ENCODE measurements around the gene LRP1B.

Gene LRP1B

GRCh38 chr2:141641462-141641861 is 489.4 kb downstream of the LRP1B start:
- DNase-seq: no peak

- no peak for DNase-seq
Measured at GRCh38 chr2:141639809-141640208, 491.0 kb downstream of the LRP1B start.

DNA sequence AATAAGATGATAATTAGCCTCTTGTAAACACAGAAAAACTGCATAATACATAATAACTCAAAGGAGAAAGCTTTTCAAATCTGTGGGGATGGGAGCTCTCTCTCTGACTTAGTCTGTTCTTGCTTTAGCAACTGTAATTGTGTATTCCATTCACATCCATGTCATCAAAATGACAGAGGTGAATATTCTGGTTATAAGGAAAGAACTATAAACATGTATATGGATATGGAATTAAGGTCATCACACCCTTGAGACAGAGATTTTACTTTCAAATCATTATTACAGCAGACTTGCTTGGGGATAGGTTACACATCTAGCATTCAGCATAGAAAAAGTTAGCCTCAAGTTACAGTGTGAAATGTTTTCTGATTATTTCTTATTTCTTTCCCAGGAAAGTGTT is 497.7 kb downstream of the LRP1B start:
- DNase-seq: no peak

DNA sequence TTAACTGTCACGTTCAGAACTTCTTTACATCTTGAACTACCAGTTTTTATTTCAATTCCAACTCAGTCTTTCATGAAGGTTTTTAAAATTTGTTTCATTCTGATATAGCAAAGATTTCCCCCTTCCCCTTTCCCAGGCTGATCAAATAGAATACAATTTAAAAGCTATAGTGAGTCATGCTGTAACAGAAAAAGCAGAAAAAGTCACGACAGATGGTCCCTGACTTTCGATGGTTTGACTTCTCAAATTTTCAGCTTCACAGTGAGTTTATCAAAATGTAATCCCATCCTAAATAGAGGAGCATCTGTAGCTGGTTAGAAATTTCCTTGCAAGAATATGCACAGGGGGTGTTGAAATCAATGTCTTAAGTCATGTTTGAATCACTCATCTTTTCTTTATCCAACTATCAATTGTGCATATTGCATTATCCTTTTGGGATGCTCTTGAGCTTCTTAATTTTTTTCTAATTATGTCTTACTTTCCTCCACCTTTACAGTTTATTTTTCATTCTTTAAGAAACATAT is 500.3 kb downstream of the LRP1B start:
- no peak for DNase-seq

GRCh38 chr2:141620372-141620771 is 510.4 kb downstream of the LRP1B start:
- no peak for DNase-seq

- DNase-seq: no peak
Measured at GRCh38 chr2:141618457-141618856, 512.4 kb downstream of the LRP1B start.

GRCh38 chr2:141611981-141612380 is 518.8 kb downstream of the LRP1B start:
- no peak for DNase-seq

- DNase-seq: no peak
Measured at GRCh38 chr2:141611176-141611571, 519.6 kb downstream of the LRP1B start.

DNA sequence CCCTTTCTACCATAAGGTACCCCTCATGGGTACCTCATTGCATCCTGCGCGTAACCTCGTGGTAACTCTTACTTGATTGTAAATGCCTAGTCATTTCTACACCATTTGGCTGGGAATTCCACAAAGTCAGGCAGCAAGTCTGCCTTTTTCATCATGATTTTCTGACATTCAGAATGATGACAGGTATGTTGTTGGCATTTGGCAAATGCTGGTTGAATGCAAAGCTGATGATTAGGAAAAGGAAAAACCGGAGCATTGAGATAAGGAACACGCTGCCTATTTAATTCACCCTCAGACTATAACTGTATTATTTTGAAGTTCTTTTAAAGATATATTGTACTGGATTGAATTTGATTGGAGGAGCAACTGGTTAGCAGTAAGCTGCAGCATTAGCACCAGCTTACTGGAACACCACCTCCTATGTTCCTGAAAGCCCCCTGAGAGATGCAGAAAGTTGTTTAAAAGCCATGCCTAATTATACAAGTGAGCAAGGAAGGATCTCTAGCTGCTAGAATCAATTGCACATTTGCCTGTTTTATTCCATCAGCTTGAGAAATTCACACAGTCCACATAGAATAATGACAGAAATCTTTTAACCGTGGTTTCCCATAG is 520.1 kb downstream of the LRP1B start:
- DNase-seq: no peak

GRCh38 chr2:141605163-141605562 is 525.7 kb downstream of the LRP1B start:
- DNase-seq: no peak

DNA sequence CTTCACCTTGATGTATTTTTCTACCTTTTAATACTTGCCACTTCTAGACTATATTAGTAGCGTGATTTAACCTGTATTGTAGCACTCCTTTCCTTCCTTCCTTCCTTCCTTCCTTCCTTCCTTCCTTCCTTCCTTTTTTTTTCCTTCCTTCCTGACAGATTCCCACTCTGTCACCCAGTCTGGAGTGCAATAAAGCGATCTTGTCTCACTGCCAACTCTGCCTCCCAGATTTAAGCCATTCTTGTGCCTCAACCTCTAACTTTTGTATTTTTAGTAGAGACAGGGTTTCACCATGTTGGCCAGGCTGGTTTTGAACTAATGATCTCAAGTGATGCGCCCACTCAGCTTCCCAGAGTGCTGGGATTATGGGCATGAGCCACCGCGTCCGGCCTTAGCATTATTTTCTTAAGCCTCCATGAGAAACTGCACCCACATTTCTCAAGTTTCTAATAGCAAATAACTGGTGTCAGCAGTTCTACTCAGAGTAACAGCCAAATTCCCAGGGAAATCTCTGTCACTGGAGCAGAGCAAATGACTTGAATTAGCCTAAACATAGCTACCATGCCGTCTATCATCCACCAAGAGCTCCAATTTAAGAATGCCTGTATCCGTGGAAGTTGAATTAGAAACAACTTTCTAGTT is 529.2 kb downstream of the LRP1B start:
- no peak for DNase-seq

DNA sequence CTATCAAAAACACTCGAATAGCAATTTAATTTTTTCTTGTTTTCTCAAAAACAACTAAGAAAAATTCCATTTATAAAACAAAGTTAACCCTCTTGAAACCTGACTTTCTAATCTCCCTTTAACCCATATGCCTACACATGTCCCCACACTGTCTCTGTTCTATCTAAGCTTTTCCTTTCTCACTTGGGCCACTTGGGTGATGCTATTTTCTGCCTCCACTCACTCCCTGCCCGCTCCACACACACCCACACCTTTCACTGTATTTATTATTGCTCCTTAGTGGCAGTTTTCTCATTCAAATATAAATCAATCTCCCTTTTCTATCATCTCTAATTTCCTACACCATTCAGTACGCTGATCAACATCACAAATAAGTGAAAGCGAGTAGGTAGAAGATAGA is 531.1 kb downstream of the LRP1B start:
- no peak for DNase-seq

DNA sequence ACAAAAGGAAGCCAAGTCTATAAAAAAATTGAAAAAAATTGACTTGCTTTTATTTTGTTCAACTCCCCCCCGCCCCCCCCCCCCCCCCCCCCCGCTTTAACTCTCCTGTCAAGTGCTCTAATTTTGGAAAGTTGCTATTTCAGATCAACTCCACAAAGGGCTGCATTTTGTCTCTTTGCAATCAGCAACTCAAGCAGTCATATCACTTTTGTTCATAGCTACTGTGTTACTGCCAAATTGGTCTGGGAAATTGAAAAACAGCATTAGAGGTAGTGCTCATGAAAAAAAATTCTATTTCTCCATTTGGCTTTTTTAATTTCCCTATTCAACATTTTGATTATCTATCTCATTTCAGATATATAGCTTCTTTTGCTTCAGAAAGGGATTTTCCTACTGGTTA is 531.8 kb downstream of the LRP1B start:
- no peak for DNase-seq

DNA sequence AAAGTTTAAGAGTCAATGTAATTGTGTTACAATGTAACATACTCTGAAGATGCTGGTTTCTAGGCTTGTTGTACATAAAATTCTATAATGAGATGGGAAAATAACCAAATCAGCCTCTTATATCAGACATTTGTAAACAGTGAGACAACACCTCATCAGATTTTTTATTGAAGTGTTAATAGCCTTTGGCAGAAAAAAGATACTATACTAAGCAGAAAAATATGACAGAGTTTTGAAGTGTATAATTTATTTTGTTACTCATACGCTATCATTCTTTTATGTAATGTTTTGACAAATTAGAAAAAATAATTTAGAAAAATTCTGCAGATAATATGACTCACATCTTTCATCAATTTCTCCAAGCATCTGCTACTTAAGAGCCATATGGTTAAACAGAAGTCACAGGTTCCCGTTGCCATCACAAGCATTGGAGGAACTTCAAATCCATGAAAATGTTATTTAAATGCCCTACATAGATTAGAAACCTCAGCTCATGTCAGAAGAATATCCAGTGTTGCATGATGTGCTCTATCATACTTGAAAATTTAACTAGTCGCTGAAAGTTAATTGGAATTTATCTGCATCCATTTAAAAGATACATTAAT is 535.4 kb downstream of the LRP1B start:
- no peak for DNase-seq

DNA sequence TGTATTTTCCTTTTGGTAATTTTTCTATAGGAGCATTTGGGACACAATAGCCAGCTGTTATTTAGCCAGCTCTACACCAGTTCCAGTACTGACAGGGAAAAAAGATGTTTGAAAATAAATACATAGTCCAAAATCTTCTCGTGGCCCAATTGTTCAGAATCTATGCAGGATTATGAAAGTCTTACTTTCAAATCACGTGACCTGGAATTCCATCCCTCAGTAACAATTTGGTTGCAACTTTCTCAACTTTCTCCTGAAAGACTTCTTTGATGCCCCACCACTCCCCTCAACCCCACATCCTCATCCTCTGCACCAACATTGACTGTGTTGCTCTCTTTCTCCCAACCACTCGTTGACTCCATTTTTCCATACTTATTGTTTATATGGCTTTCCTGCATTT is 539.0 kb downstream of the LRP1B start:
- DNase-seq: no peak

DNA sequence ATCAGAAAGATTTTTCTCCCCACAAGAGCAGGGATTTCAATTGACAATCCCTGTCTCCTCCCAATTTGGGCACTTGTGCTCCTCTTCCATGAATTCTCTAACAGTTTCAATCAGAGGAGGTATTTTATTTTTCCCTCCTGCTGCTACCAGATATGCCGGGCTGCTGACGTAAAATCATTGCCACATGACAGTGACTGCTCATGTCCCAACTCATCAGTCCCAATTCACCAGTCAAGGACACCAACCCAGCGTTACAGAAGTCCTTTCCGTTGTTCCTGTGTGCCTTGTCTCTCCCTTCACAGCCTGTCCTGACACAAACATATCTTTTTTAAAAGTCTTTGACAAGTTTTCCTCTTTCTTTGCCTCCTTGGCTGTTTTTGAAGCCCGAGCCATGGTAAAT is 540.2 kb downstream of the LRP1B start:
- no peak for DNase-seq

GRCh38 chr2:141589314-141589713 is 541.5 kb downstream of the LRP1B start:
- no peak for DNase-seq

GRCh38 chr2:141586985-141587384 is 543.8 kb downstream of the LRP1B start:
- no peak for DNase-seq

GRCh38 chr2:141582213-141582612 is 548.6 kb downstream of the LRP1B start:
- no peak for DNase-seq

- DNase-seq: no peak
Measured at GRCh38 chr2:141579071-141579470, 551.7 kb downstream of the LRP1B start.

GRCh38 chr2:141570474-141571131 is 560.2 kb downstream of the LRP1B start:
- no peak for DNase-seq

GRCh38 chr2:141569941-141570340 is 560.9 kb downstream of the LRP1B start:
- no peak for DNase-seq

DNA sequence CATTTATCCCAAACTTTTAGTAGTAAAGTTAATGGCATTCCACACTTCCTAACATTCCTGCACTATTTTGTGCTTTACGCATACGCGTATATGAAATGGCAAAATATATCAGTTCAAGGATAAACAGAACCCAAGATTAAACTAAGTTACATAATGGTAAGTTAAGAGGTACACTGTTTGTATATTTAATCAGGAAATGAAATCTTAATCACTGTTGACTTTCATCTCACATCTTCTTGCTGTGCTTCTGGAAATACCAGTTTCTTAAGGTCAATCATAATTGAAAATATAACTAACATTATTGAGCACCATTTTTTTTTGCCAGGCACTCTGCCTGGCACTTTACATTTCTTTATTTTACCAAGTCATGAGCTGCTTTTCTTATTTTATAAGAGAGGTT is 565.2 kb downstream of the LRP1B start:
- no peak for DNase-seq

- DNase-seq: no peak
Measured at GRCh38 chr2:141560723-141561122, 570.1 kb downstream of the LRP1B start.

Measured in NCI-H2029 treated with DMSO at 0.1 percent for 48 hours (cell line).